OCI-LY7 (cell line): ENCODE data around the gene CST4. TPM values are rescaled to one million over a fixed set of nuclear protein-coding genes. Genes with fewer than 3 reads are reported as not detected.

Source experiments
- BruUV-seq: library from RNA; stranded (reverse); fragments of 400-500 nt; replicated peaks from 2 replicates; lab custom pipeline; 2021; lab: Mats Ljungman, UMichigan
- CTCF ChIA-PET: fragments of 300-600 bp; sonication (Branson Sonifier 250); formaldehyde crosslinking; loops from one replicate; lab custom pipeline; 2022; ENCODE audit warnings: antibody characterized with exemption; ENCODE audit not compliant: unreplicated experiment; lab: Charles Lee
- POLR2A ChIA-PET: fragments of 300-600 bp; sonication (Branson Sonifier 250); formaldehyde crosslinking; loops from one replicate; lab custom pipeline; 2022; ENCODE audit warnings: antibody characterized with exemption; lab: Charles Lee
- DNase-seq: peaks from one replicate; pipeline ENCODE4 v3.0.0-alpha.2; 2015; ENCODE audit warnings: low spot score
- H2AFZ ChIP-seq: fragments of 200-600 bp; sonication (generic), shearing (Covaris generic); 2 replicates; pipeline ENCODE4 v1.6.1; 2014; ENCODE audit warnings: mild to moderate bottlenecking, antibody characterized with exemption, low read length, moderate library complexity
- H3K27ac ChIP-seq: fragments of 200-600 bp; sonication (generic); 2 replicates; pipeline ENCODE4 v1.5.1; 2014; ENCODE audit warnings: mixed run types, low read depth, mild to moderate bottlenecking, moderate library complexity, low read length, inconsistent platforms; ENCODE audit not compliant: poor library complexity, severe bottlenecking
- H3K36me3 ChIP-seq: fragments of 200-600 bp; sonication (generic); 2 replicates; pipeline ENCODE4 v1.6.1; 2014; ENCODE audit warnings: mild to moderate bottlenecking, antibody characterized with exemption, low read length, moderate library complexity, mixed read lengths; ENCODE audit not compliant: insufficient read depth
- H3K4me1 ChIP-seq: fragments of 200-600 bp; sonication (generic); 2 replicates; pipeline ENCODE4 v1.5.1; 2014; ENCODE audit warnings: mild to moderate bottlenecking, low read length; ENCODE audit not compliant: insufficient read depth, poor library complexity, severe bottlenecking
- H3K4me2 ChIP-seq: fragments of 200-600 bp; sonication (generic); 2 replicates; pipeline ENCODE4 v1.6.1; 2014; ENCODE audit warnings: mild to moderate bottlenecking, low read length
- H3K4me3 ChIP-seq: fragments of 200-600 bp; sonication (generic); 2 replicates; pipeline ENCODE4 v1.5.1; 2014; ENCODE audit warnings: mild to moderate bottlenecking, low read depth, low read length; ENCODE audit not compliant: poor library complexity, severe bottlenecking
- H3K79me2 ChIP-seq: fragments of 200-600 bp; sonication (generic); 2 replicates; pipeline ENCODE4 v1.6.1; 2016; ENCODE audit warnings: low read depth, mild to moderate bottlenecking, low read length, moderate library complexity, mixed read lengths; ENCODE audit not compliant: insufficient read depth
- H3K9me2 ChIP-seq: fragments of 200-600 bp; sonication (generic); 2 replicates; pipeline ENCODE4 v1.6.1; 2016; ENCODE audit warnings: mild to moderate bottlenecking, low read length, mixed read lengths; ENCODE audit not compliant: insufficient read depth
- H3K9me3 ChIP-seq: fragments of 200-600 bp; sonication (generic); 2 replicates; pipeline ENCODE4 v1.6.1; 2014; ENCODE audit warnings: mild to moderate bottlenecking, mixed run types, low read length, mixed read lengths
- H4K20me1 ChIP-seq: fragments of 200-600 bp; sonication (generic); 2 replicates; pipeline ENCODE4 v1.6.1; 2014; ENCODE audit warnings: mild to moderate bottlenecking, antibody characterized with exemption, low read length, moderate library complexity, mixed read lengths; ENCODE audit not compliant: insufficient read depth
- CTCF ChIP-seq: fragments of 200-600 bp; sonication (generic); conservative IDR thresholded peaks from 2 replicates; pipeline ENCODE4 v1.5.1; 2014; ENCODE audit warnings: mild to moderate bottlenecking, antibody characterized with exemption, low read length, moderate library complexity, mixed read lengths
- EZH2phosphoT487 ChIP-seq: fragments of 200-600 bp; sonication (generic); IDR thresholded peaks from 2 replicates; pipeline ENCODE4 v1.6.1; 2018; ENCODE audit warnings: low read depth, borderline replicate concordance, mild to moderate bottlenecking, mixed run types, antibody characterized with exemption, low read length, moderate library complexity, mixed read lengths
- intact Hi-C: fragments of 100-400 bp; cut with micrococcal nuclease; formaldehyde crosslinking; loops from one replicate; pipeline ENCODE4 v1.10.0; 2022; ENCODE audit not compliant: unreplicated experiment
- total RNA-seq, 2 experiments: library from RNA; depleted of rRNA in 1 of 2; stranded (reverse); fragments of >200 nt in 1 of 2; shearing (Covaris generic) in 1 of 2; gene quantifications; 2 replicates each; pipeline ENCODE4 v1.2.3, GENCODE V29; 2014 to 2022

Gene CST4
- total RNA-seq, 2 experiments from 2014 or later = not detected

GRCh38 chr20:23654000-23654399 is 34.8 kb downstream of the CST4 start:
- Histone ChIP-seq H3K9me3 (no peaks in the 10 kb centered on the region), H3K4me1 (no peaks in the 10 kb centered on the region), H3K4me3 (no peak overlapping the region), H3K9me2 (no peaks in the 10 kb centered on the region), H2AFZ (no peak overlapping the region), H3K27ac (no peak overlapping the region), H3K36me3 (no peaks in the 10 kb centered on the region), H3K79me2 (no peaks in the 10 kb centered on the region), H3K4me2 (no peak overlapping the region), H4K20me1 (no peaks in the 10 kb centered on the region)
- no peak for TF ChIP-seq CTCF
- no peak for TF ChIP-seq EZH2phosphoT487
- DNase-seq = no peak
- ChIA-PET POLR2A (no interaction called here), CTCF (no interaction called here)
- BruUV-seq = no TSS peak
- intact Hi-C loops = no loop called here

- POLR2A ChIA-PET = no interaction called here
- intact Hi-C loops = no loop called here
- no TSS peak for BruUV-seq
- no peak for TF ChIP-seq EZH2phosphoT487
- no peak for TF ChIP-seq CTCF
- Histone ChIP-seq H3K27ac (no peak overlapping the region), H3K4me1 (no peaks in the 10 kb centered on the region), H3K9me3 (no peaks in the 10 kb centered on the region), H4K20me1 (no peaks in the 10 kb centered on the region), H3K9me2 (no peaks in the 10 kb centered on the region), H3K4me3 (no peak overlapping the region), H3K4me2 (no peak overlapping the region), H2AFZ (no peak overlapping the region), H3K36me3 (no peaks in the 10 kb centered on the region), H3K79me2 (no peaks in the 10 kb centered on the region)
- no peak for DNase-seq
- CTCF ChIA-PET = no interaction called here
Observed at GRCh38 chr20:23653400-23653938, 35.4 kb downstream of the CST4 start.

- H3K27ac ChIP-seq = no peak overlapping the region
- ChIA-PET CTCF (no interaction called here), POLR2A (no interaction called here)
- no peak overlapping the region for H3K4me3 ChIP-seq
- no peak overlapping the region for H3K4me2 ChIP-seq
- no peaks in the 10 kb centered on the region for H3K79me2 ChIP-seq
- BruUV-seq = no TSS peak
- no peak for DNase-seq
- TF ChIP-seq EZH2phosphoT487 (no peak), CTCF (no peak)
- intact Hi-C loops = no loop called here
- no peak overlapping the region for H2AFZ ChIP-seq
- no peaks in the 10 kb centered on the region for H3K4me1 ChIP-seq
- no peaks in the 10 kb centered on the region for H3K9me3 ChIP-seq
- no peaks in the 10 kb centered on the region for H3K36me3 ChIP-seq
- H3K9me2 ChIP-seq = no peaks in the 10 kb centered on the region
- no peaks in the 10 kb centered on the region for H4K20me1 ChIP-seq
Observed at GRCh38 chr20:23652926-23653325, 35.9 kb downstream of the CST4 start.
